ENCODE data around the gene TMEM175.

DNA sequence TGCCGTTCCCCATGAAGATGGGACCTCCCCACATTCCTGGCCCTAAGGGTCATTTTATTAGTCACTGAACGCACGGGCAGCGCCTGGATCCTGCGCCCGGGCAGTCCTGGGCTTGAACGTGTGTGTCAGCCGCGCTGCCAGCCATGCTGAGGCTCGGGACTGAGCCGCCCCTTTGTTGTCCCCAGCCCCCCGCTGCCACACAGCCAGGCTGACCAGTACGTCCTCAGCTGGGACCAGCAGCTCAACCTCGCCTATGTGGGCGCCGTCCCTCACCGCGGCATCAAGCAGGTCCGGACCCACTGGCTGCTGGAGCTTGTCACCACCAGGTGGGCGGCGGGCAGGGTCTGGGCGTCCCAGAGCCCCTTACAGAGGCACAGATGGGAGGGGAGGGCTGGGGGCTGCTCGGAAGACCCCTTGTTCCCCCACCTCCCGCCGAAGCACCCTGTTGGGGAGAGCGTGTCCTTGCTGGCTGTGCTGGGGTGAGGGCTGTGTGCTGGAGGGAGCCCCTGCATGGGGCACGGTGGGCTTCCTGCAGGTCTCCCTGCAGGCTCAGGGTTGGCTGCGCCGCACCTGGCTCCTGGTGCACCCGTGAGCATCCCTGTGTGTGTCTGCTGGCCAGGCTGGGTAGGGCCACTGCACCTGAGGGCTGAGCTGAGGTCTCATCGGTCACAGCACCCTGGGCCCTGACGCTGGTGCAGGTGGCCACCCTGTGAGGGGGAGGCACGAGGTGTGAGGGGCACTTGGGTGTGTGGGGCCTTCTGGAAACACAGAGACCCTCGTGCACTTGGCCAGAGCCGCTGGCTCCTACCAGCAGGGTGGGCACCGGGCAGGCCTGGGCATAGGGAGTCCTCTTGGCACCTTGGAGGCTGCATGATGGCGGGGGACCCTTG, 55.6 kb downstream of the TMEM175 start:
- no peak for TF ChIP-seq POLR2A (IDR thresholded peaks at IDR 0.05; ENCODE audit: low read depth, low read length)
- no peak for TF ChIP-seq POLR2AphosphoS5 (IDR thresholded peaks at IDR 0.05; ENCODE audit: low read depth, low read length)
